Stimulated activated CD8-positive, alpha-beta memory T cell treated with anti-CD3 and anti-CD28 coated beads, Interleukin-7, amount 100 ng/mL, for 24 hours (primary cell): ENCODE data around the gene NSRP1.
"Not testable (repeated sequence)": the region's sequence is repeated elsewhere in the genome, so short reads cannot be mapped to it uniquely, and the experiment has no call there.

Source experiments
- DNase-seq: peaks from one replicate; pipeline ENCODE4 v3.0.0-alpha.2; 2020; ENCODE audit warnings: low read depth

Gene NSRP1

GRCh38 chr17:30124273-30124796 lies 7.7 kb downstream of the NSRP1 start:
- no peak for DNase-seq

GRCh38 chr17:30130121-30130520 lies 13.5 kb downstream of the NSRP1 start:
- no peak for DNase-seq

DNA sequence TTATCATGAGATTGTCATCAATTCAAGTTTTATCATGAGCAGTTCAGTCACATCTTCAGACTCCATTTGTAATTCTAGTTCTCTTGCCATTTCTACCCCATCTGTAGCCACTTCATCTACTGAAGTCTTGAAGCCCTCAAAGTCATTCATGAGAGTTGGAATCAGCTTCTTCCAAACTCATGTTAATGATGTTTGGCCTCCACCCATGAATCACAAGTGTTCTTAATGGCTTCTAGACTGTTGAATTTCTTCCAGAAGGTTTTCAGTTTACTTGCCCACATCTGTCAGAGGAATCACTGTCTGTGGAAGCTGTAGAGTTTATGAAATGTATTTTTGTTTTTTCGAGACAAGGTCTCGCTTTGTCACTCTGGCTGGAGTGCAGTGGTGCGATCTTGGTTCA lies 16.0 kb downstream of the NSRP1 start:
- DNase-seq = no peak

DNA sequence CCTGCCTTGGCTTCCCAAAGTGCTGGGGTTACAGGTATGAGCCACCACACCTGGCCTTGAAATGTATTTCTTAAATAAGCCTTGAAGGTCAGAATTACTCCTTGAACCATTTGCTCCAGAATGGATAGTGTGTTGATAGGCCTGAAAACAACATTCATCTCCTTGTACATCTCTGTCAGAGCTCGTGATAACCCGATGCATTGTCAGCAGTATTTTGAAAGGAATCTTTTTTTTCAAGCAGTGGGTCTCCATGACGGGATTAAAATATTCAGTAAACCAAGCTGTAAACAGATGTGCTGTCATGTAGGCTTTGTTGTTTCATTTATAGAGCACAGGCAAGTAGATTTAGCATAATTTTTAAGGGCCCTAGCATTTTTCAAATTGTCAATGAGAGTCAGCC lies 16.6 kb downstream of the NSRP1 start:
- no peak for DNase-seq

DNA sequence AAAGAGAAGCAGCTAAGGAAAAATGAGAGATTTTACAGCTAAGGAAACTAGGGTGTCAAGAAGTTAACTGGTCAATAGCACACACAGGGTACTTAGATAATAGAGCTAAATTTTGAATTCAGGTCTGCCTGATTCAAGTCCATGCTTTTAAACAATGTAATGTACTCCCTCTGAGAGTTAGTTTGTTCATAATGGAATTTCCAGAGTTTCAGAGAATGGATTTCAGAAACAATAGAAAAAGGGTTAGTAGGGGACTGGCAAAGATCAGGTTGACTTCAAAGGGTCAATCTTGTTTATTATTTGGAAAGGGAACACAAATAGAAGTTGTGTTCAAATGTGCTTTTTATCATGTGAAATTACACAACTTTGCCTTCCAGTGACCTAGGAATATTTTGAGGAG lies 17.9 kb downstream of the NSRP1 start:
- no peak for DNase-seq

- no peak for DNase-seq
Measured at GRCh38 chr17:30137158-30137557, 20.5 kb downstream of the NSRP1 start.

DNA sequence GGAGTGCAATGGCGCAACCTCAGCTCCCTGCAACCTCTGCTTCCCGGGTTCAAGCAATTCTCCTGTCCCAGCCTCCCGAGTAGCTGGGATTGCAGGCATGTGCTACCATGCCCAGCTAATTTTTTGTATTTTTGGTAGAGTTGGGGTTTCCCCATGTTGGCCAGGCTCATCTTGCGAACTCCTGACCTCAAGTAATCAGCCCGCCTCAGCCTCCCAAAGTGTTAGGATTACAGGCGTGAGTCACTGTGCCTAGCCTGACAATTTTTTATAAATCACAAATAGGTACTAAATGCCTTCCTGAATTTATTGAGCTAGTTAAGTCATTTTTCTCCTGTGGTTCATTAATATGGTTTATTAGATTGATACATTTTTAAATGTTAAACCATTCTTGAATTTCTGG lies 31.2 kb downstream of the NSRP1 start:
- DNase-seq = not testable (repeated sequence)

DNA sequence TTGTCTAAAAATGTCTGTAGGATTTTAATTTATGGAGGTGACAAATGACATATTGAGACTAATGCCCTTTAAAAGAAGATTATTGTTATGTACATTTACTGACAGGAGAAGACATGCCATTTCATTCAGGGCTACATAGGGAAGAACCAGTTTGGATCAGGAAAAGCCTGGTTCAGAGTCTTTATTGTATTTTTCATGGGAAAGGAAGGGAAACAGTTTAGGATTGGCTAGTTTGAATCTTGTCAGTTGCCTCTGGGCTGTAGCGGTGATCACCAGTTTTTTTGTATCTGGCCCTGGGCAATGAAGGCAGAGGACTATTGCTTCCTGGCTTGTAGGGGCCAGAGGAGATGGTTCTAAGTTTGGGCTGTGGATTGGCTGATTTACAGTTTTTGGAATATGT lies 31.8 kb downstream of the NSRP1 start:
- DNase-seq = no peak

- no peak for DNase-seq
Measured at GRCh38 chr17:30151471-30151870, 34.9 kb downstream of the NSRP1 start.

GRCh38 chr17:30153463-30153862 lies 36.8 kb downstream of the NSRP1 start:
- DNase-seq = no peak

- no peak for DNase-seq
Measured at GRCh38 chr17:30155389-30155788, 38.8 kb downstream of the NSRP1 start.

GRCh38 chr17:30158896-30159625 lies 42.4 kb downstream of the NSRP1 start:
- no peak for DNase-seq

- no peak for DNase-seq
Measured at GRCh38 chr17:30160419-30161172, 44.0 kb downstream of the NSRP1 start.

- no peak for DNase-seq
Measured at GRCh38 chr17:30161601-30162000, 45.0 kb downstream of the NSRP1 start.

GRCh38 chr17:30164531-30164930 lies 47.9 kb downstream of the NSRP1 start:
- no peak for DNase-seq

DNA sequence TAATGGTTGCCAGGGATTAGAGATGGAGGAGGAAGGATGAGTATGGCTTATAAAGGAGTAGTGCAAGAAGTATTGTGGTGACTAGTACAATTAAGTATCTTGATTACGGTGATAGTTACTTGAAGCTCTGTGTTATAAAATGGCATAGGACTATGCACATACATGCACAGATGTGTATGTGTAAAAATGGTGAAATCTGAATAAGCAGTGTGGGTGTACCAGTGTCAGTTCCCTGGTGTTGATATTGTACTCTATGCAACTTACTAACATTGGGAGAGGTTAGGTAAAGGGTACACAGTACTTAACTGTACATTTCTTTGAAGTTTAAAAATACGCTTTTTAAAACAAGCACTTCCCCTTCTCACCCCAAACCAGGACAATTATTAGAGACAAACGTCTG lies 48.5 kb downstream of the NSRP1 start:
- no peak for DNase-seq

GRCh38 chr17:30165960-30166359 lies 49.3 kb downstream of the NSRP1 start:
- DNase-seq = no peak

DNA sequence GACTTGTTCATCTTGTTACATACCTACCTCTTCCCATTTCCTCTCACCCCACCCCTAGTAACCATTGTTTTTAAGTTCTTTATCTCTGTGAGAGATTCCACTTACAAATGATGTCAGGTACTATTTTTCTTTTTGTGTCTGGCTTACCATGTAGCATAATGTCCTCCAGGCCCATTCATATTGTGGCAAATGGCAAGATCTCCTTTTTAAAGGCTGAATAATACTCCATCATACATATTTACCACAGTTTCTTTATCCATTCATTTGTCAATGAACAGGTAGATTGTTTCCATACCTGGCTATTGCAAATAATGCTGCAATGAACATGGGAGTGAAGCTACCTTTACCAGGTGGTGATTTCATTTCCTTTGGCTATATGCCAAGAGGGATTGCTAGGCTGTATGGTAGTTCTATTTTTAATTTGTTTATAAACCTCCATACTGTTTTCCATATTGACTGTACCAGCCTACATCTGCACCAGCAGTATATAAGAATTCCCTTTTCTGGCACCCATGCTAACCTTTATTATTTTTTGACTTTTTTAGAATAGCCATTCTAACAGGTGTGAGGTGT lies 53.9 kb downstream of the NSRP1 start:
- DNase-seq = no peak

GRCh38 chr17:30172560-30172959 lies 55.9 kb downstream of the NSRP1 start:
- no peak for DNase-seq

- no peak for DNase-seq
Measured at GRCh38 chr17:30173649-30174048, 57.0 kb downstream of the NSRP1 start.

DNA sequence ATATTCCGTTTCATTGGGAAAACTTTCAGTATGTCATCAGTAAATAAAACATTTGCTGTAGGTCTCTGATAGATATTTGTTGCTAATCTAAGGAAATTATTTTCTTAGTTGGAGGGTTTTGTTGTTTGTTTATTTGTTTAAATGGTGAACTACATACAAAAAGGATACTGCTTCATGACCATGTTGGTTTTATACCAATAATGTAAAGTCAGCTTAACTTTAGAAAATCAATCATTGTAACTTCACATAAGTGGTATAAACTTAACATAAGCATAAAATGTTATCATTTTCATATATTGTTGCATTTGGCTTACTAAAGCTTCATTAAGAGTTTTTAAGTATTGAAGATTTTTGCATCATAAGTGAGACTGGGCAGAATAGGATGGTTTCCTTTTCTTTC lies 57.9 kb downstream of the NSRP1 start:
- no peak for DNase-seq

DNA sequence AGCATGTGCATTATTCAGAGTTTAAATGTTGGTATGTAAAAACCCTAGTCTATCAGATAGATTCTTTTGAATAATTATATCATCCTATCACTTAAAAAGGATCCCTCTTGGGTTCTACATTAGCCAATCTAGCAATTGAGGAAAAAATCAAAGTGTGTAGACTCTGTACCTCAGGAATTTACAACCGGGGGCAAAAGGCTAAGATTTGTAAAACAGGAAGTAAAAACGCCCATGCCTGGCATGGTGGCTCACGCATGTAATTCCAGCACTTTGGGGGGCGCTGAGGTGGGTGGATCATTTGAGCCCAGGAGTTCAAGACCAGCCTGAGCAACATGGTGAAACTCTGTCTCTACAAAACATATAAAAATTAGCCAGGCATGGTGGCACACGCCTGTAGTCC lies 60.2 kb downstream of the NSRP1 start:
- no peak for DNase-seq

DNA sequence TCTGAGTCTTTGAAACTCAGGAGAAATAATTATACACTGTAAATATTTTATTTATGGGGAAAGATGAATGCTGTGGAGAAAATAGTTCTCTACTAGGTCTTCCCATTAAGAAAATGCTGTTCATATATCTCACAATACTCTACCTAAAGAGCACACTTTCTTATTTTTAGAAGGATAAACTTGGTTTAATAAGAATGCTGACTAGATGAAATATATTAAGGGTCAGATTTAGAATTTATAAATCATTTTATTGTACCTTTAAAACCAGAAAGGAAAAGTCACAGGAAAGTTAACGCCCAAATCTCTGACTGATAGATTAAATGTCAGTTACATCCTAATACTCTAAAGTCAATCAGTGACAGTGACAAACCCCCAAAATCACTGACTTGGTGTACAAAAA lies 70.1 kb downstream of the NSRP1 start:
- DNase-seq = no peak
